A172 (cell line): ENCODE data around the gene MRPL23. TPM values are rescaled to one million over a fixed set of nuclear protein-coding genes. Genes with fewer than 3 reads are reported as not detected.

Experiments used
- DNase-seq: peaks from one replicate; pipeline ENCODE4 v3.0.0-alpha.2; 2015; ENCODE audit warnings: low spot score
- total RNA-seq: library from RNA; depleted of rRNA; stranded (reverse); fragments of >200 nt; shearing (Covaris generic); gene quantifications from 2 replicates; pipeline ENCODE4 v1.2.3, GENCODE V29; 2014; rRNA removed

MRPL23 gene
- 281 and 292 TPM in 2 replicates for total RNA-seq

- no peak for DNase-seq
Observed at GRCh38 chr11:1946812-1947484, at the start of gene MRPL23. MRPL23 (plus strand) TSS chr11:1947332; CDS start chr11:1947363, 31 bp downstream.

- DNase-seq: no peak
Observed at GRCh38 chr11:1899090-1899489, 48.0 kb upstream of the MRPL23 start.

GRCh38 chr11:1899686-1900085, 47.4 kb upstream of the MRPL23 start:
- DNase-seq: no peak

- no peak for DNase-seq
Observed at GRCh38 chr11:1906181-1906580, 41.0 kb upstream of the MRPL23 start.

- no peak for DNase-seq
Observed at GRCh38 chr11:1906611-1907423, 40.3 kb upstream of the MRPL23 start.

GRCh38 chr11:1908618-1909017, 38.5 kb upstream of the MRPL23 start:
- no peak for DNase-seq

GRCh38 chr11:1909524-1909923, 37.6 kb upstream of the MRPL23 start:
- DNase-seq: no peak

- DNase-seq: no peak
Observed at GRCh38 chr11:1912289-1912878, 34.7 kb upstream of the MRPL23 start.

- no peak for DNase-seq
Observed at GRCh38 chr11:1913271-1914060, 33.7 kb upstream of the MRPL23 start.

GRCh38 chr11:1915795-1916131, 31.4 kb upstream of the MRPL23 start:
- no peak for DNase-seq

GRCh38 chr11:1916132-1916985, 30.8 kb upstream of the MRPL23 start:
- DNase-seq: no peak

GRCh38 chr11:1916986-1917522, 30.1 kb upstream of the MRPL23 start:
- DNase-seq: no peak

- DNase-seq: no peak
Observed at GRCh38 chr11:1917523-1918435, 29.4 kb upstream of the MRPL23 start.

- DNase-seq: peak; percentile 14
Observed at GRCh38 chr11:1918436-1919315, 28.5 kb upstream of the MRPL23 start.

GRCh38 chr11:1919391-1920127, 27.6 kb upstream of the MRPL23 start, which contains the start of gene TNNT3:
TNNT3 (plus strand) TSS chr11:1919703; CDS start chr11:1922875, 3,172 bp downstream.
- no peak for DNase-seq

- no peak for DNase-seq
Observed at GRCh38 chr11:1920128-1920908, 26.8 kb upstream of the MRPL23 start.
